ENCODE data around the gene ZCCHC17. TPM values are rescaled to one million over a fixed set of nuclear protein-coding genes. Genes with fewer than 3 reads are reported as not detected.

ZCCHC17 gene
- total RNA-seq, 5 donors from 2014 or later (not counting 1 experiment from before 2014, with no cell fraction given), result 13.5 to 21.5 (median 19.8) TPM

DNA sequence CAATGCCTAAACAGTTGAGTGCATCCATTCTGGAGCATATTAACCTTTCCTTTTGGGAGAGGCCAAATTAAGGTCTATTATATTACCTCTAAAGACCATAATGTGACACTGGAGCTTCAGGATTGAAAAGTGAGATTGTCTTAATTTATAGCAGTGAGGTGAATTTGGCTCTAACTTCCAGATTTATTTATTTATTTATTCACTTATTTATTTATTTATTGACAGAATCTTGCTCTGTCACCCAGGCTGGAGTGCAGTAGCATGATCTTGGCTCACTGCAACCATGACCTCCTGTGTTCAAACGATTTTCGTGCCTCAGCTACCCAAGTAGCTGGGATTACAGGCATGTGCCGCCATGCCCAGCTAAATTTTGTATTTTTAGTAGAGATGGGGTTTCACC, 19.1 kb downstream of the ZCCHC17 start:
- H3K27ac ChIP-seq (ENCODE audit: low read length), result no peak overlapping the region
- H3K4me3 ChIP-seq (ENCODE audit: control insufficient read depth in 1 of 2, extremely low read depth in 1 of 2, low read length in 1 of 2), result no peak overlapping the region
- peaks cover 8 to 72% of the 10 kb centered on the region in 2 donors for H3K36me3 ChIP-seq (ENCODE audit: control insufficient read depth in 2 of 2, extremely low read depth in 1 of 2, insufficient read depth in 1 of 2, low read length in 1 of 2)
- no peaks in the 10 kb centered on the region for H3K27me3 ChIP-seq (replicated peaks in 1 of 2; ENCODE audit: control insufficient read depth in 2 of 2, extremely low read depth in 1 of 2, insufficient read depth in 2 of 2, low read length in 1 of 2)
- Mint-ChIP-seq H3K36me3 (peaks cover 78% of the 10 kb centered on the region), H3K27ac (no peak overlapping the region), H3K4me1 (peaks cover 0 to 2% (median 1%) of the 10 kb centered on the region in 3 donors), H3K27me3 (no peaks in the 10 kb centered on the region), H3K9me3 (no peaks in the 10 kb centered on the region), H3K4me3 (no peak overlapping the region)
- no peaks in the 10 kb centered on the region for H3K9me3 ChIP-seq
- ChIA-PET CTCF (no interaction called here), POLR2A (no interaction called here)
- no peaks in the 10 kb centered on the region for H3K4me1 ChIP-seq (ENCODE audit: control insufficient read depth in 1 of 2, extremely low read depth in 1 of 2, insufficient read depth in 2 of 2, low read length in 2 of 2)
- 89% methylated on average over 3 of the region's 3 CpGs for WGBS (ENCODE audit: insufficient coverage)
- DNase-seq (no peak), ATAC-seq (replicated peaks in 1 of 4) (no peak)

DNA sequence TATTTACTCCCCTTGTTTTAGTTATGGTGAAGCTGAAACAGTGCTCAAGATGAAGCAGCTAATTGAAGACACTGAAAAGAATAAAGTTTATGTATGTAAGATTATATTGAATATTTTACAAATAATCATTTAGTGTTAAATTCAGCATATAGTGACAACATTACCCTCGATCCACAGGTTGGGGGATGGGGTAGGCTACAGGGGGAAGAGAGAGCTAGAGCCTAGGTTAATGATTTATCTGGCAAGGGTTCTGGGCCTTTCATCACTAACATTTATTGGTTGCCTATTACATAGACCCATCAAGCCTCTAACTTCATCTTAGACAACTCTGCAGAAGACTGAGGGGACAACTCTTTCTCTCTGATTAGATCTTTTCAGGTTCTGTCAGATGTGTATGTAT, 21.3 kb downstream of the ZCCHC17 start:
- H3K4me3 Mint-ChIP-seq, result no peak overlapping the region
- H3K27ac ChIP-seq (ENCODE audit: low read length), result no peak overlapping the region
- H3K9me3 ChIP-seq, result no peaks in the 10 kb centered on the region
- H3K4me3 ChIP-seq (ENCODE audit: control insufficient read depth in 1 of 2, extremely low read depth in 1 of 2, low read length in 1 of 2), result no peak overlapping the region
- DNase-seq (no peak), ATAC-seq (replicated peaks in 1 of 4) (no peak)
- ChIA-PET POLR2A (interaction anchor here in 1 of 2 donors (0.6 kb wide), 1 partner anchor 172 kb away, joined by 5 read pairs; no protein-coding TSS in a partner anchor), CTCF (interaction anchor here in 1 of 2 donors (0.6 kb wide), 1 partner anchor 86 kb away, joined by 3 read pairs; no protein-coding TSS in a partner anchor)
- H3K9me3 Mint-ChIP-seq, result no peaks in the 10 kb centered on the region
- H3K27ac Mint-ChIP-seq, result no peak overlapping the region
- peaks cover 0 to 1% (median 0%) of the 10 kb centered on the region in 3 donors for H3K4me1 Mint-ChIP-seq
- peaks cover 78% of the 10 kb centered on the region for H3K36me3 Mint-ChIP-seq
- no CpG with 5 or more reads among the region's 1 CpG for WGBS (ENCODE audit: insufficient coverage)
- H3K36me3 ChIP-seq (ENCODE audit: control insufficient read depth in 2 of 2, extremely low read depth in 1 of 2, insufficient read depth in 1 of 2, low read length in 1 of 2), result peaks cover 8 to 62% of the 10 kb centered on the region in 2 donors
- no peaks in the 10 kb centered on the region for H3K27me3 Mint-ChIP-seq
- no peaks in the 10 kb centered on the region for H3K27me3 ChIP-seq (replicated peaks in 1 of 2; ENCODE audit: control insufficient read depth in 2 of 2, extremely low read depth in 1 of 2, insufficient read depth in 2 of 2, low read length in 1 of 2)
- no peaks in the 10 kb centered on the region for H3K4me1 ChIP-seq (ENCODE audit: control insufficient read depth in 1 of 2, extremely low read depth in 1 of 2, insufficient read depth in 2 of 2, low read length in 2 of 2)

DNA sequence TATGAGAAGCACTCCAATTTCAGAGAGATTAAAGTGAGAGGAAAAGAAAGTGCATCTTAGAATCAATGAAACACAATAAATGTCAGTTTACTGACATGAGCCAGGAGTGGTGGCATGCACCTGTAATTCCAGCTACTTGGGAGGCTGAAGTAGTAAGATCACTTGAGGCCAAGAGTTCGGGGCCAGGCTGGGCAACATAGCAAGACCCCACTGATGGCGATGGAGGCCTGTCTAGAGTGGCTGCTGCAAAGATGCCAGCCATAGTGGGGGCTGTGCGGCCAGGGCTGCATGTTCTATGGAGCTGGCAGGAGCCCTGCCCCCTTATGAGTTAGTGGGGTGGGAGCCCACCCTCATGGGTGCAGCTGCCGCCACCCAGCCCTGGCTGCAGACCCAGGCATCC, 27.3 kb downstream of the ZCCHC17 start:
- POLR2A ChIA-PET, result no interaction called here

DNA sequence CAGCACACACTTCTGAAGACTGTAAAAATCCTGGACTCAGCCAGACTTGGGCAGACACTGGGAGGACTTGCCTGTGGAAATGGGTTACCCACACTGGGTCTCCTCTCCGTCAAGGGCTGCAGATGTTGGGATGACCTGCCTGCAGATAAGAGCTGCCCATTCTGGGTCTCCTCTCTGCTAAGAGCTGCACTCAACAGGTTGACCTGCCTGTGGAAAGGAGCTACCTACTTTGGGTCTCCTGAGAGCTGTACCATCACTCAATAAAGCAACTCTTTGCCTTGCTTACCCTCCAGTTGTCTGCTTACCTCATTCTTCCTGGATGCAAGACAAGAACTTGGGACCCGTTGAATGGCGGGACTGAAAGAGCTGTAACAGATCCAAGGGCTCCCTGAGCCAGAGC, 28.2 kb downstream of the ZCCHC17 start:
- ATAC-seq (replicated peaks in 1 of 4) (no peak), DNase-seq (no peak)
- H3K4me3 ChIP-seq (ENCODE audit: control insufficient read depth in 1 of 2, extremely low read depth in 1 of 2, low read length in 1 of 2), result no peak overlapping the region
- no peak overlapping the region for H3K4me3 Mint-ChIP-seq
- no peaks in the 10 kb centered on the region for H3K27me3 ChIP-seq (replicated peaks in 1 of 2; ENCODE audit: control insufficient read depth in 2 of 2, extremely low read depth in 1 of 2, insufficient read depth in 2 of 2, low read length in 1 of 2)
- ChIA-PET CTCF (no interaction called here), POLR2A (no interaction called here)
- no peak overlapping the region for H3K27ac ChIP-seq (ENCODE audit: low read length)
- no peaks in the 10 kb centered on the region for H3K4me1 Mint-ChIP-seq
- H3K27ac Mint-ChIP-seq, result no peak overlapping the region
- no peaks in the 10 kb centered on the region for H3K9me3 Mint-ChIP-seq
- 100% methylated on average over 3 of the region's 3 CpGs for WGBS (ENCODE audit: insufficient coverage)
- no peaks in the 10 kb centered on the region for H3K4me1 ChIP-seq (ENCODE audit: control insufficient read depth in 1 of 2, extremely low read depth in 1 of 2, insufficient read depth in 2 of 2, low read length in 2 of 2)
- H3K27me3 Mint-ChIP-seq, result no peaks in the 10 kb centered on the region
- H3K9me3 ChIP-seq, result no peaks in the 10 kb centered on the region
- peaks cover 29% of the 10 kb centered on the region for H3K36me3 Mint-ChIP-seq
- peaks cover 0 to 26% of the 10 kb centered on the region in 2 donors for H3K36me3 ChIP-seq (ENCODE audit: control insufficient read depth in 2 of 2, extremely low read depth in 1 of 2, insufficient read depth in 1 of 2, low read length in 1 of 2)

More for the DNA sequence above, 27.3 kb downstream of the ZCCHC17 start:
- Histone ChIP-seq H3K27me3 (replicated peaks in 1 of 2; ENCODE audit: control insufficient read depth in 2 of 2, extremely low read depth in 1 of 2, insufficient read depth in 2 of 2, low read length in 1 of 2) (no peaks in the 10 kb centered on the region), H3K9me3 (no peaks in the 10 kb centered on the region), H3K27ac (ENCODE audit: low read length) (no peak overlapping the region), H3K36me3 (ENCODE audit: control insufficient read depth in 2 of 2, extremely low read depth in 1 of 2, insufficient read depth in 1 of 2, low read length in 1 of 2) (peaks cover 0 to 29% of the 10 kb centered on the region in 2 donors), H3K4me1 (ENCODE audit: control insufficient read depth in 1 of 2, extremely low read depth in 1 of 2, insufficient read depth in 2 of 2, low read length in 2 of 2) (no peaks in the 10 kb centered on the region), H3K4me3 (ENCODE audit: control insufficient read depth in 1 of 2, extremely low read depth in 1 of 2, low read length in 1 of 2) (no peak overlapping the region)
- CTCF ChIA-PET, result no interaction called here
- WGBS (ENCODE audit: insufficient coverage), result 95% methylated on average over 3 of the region's 4 CpGs
- DNase-seq (no peak), ATAC-seq (replicated peaks in 1 of 4) (no peak)
- peaks cover 36% of the 10 kb centered on the region for H3K36me3 Mint-ChIP-seq
- H3K27ac Mint-ChIP-seq, result no peak overlapping the region
- no peaks in the 10 kb centered on the region for H3K27me3 Mint-ChIP-seq
- H3K9me3 Mint-ChIP-seq, result no peaks in the 10 kb centered on the region
- H3K4me3 Mint-ChIP-seq, result no peak overlapping the region
- no peaks in the 10 kb centered on the region for H3K4me1 Mint-ChIP-seq

DNA sequence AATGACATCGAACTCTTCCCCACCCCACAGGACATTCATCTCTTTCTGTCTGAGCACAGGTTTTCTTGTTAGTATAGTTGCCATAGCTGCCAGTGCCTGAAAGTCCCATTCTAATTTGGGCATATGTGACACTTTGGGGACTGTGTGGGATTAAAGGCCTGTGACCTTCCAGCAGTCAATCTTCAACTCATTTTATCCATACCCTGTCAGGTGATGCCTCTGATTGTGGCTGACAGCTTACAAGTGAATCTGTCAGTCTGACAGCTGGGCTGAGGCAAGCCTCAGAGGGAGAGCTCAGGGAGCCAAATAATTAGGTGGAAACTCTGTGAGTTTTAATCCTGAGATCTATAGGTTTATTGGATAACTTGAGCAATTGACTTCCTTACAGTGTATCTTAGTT, 29.6 kb downstream of the ZCCHC17 start:
- Histone ChIP-seq H3K27ac (ENCODE audit: low read length) (no peak overlapping the region), H3K4me3 (ENCODE audit: control insufficient read depth in 1 of 2, extremely low read depth in 1 of 2, low read length in 1 of 2) (no peak overlapping the region), H3K4me1 (ENCODE audit: control insufficient read depth in 1 of 2, extremely low read depth in 1 of 2, insufficient read depth in 2 of 2, low read length in 2 of 2) (no peaks in the 10 kb centered on the region), H3K9me3 (no peaks in the 10 kb centered on the region), H3K27me3 (replicated peaks in 1 of 2; ENCODE audit: control insufficient read depth in 2 of 2, extremely low read depth in 1 of 2, insufficient read depth in 2 of 2, low read length in 1 of 2) (no peaks in the 10 kb centered on the region), H3K36me3 (ENCODE audit: control insufficient read depth in 2 of 2, extremely low read depth in 1 of 2, insufficient read depth in 1 of 2, low read length in 1 of 2) (peaks cover 0 to 18% of the 10 kb centered on the region in 2 donors)
- no peaks in the 10 kb centered on the region for H3K4me1 Mint-ChIP-seq
- no CpG with 5 or more reads among the region's 1 CpG for WGBS (ENCODE audit: insufficient coverage)
- no peak for ATAC-seq (replicated peaks in 1 of 4)
- DNase-seq, result no peak
- ChIA-PET CTCF (interaction anchor here in 1 of 2 donors (0.6 kb wide), 1 partner anchor 519 kb away, joined by 4 read pairs; no protein-coding TSS in a partner anchor), POLR2A (no interaction called here)
- peaks cover 18% of the 10 kb centered on the region for H3K36me3 Mint-ChIP-seq
- no peaks in the 10 kb centered on the region for H3K27me3 Mint-ChIP-seq
- no peak overlapping the region for H3K27ac Mint-ChIP-seq
- H3K4me3 Mint-ChIP-seq, result no peak overlapping the region
- H3K9me3 Mint-ChIP-seq, result no peaks in the 10 kb centered on the region

DNA sequence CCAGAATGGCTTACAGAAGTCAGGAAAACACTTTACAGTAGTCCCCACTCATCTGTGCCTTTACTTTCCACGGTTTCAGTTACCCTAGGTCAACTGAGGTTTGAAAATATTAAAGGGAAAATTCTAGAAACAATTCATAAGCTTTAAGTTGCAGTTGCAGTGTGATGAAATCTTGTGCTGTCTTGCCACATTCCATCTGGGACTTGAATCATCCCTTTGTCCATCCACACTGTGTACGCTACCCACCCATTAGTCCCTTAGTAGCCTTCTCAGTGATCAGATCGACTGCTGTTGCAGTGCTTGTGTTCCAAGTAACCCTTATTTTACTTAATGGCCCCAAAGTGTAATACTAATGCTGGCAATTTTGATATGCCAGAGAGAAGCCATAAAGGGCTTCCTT, 30.5 kb downstream of the ZCCHC17 start:
- Histone ChIP-seq H3K9me3 (no peaks in the 10 kb centered on the region), H3K27ac (ENCODE audit: low read length) (no peak overlapping the region), H3K36me3 (ENCODE audit: control insufficient read depth in 2 of 2, extremely low read depth in 1 of 2, insufficient read depth in 1 of 2, low read length in 1 of 2) (peaks cover 0 to 12% of the 10 kb centered on the region in 2 donors), H3K4me3 (ENCODE audit: control insufficient read depth in 1 of 2, extremely low read depth in 1 of 2, low read length in 1 of 2) (no peak overlapping the region), H3K27me3 (replicated peaks in 1 of 2; ENCODE audit: control insufficient read depth in 2 of 2, extremely low read depth in 1 of 2, insufficient read depth in 2 of 2, low read length in 1 of 2) (no peaks in the 10 kb centered on the region), H3K4me1 (ENCODE audit: control insufficient read depth in 1 of 2, extremely low read depth in 1 of 2, insufficient read depth in 2 of 2, low read length in 2 of 2) (no peaks in the 10 kb centered on the region)
- no peak for ATAC-seq (replicated peaks in 1 of 4)
- WGBS (ENCODE audit: insufficient coverage), result 83% methylated on average over 1 of the region's 3 CpGs
- H3K9me3 Mint-ChIP-seq, result no peaks in the 10 kb centered on the region
- ChIA-PET POLR2A (no interaction called here), CTCF (interaction anchor here (0.5 to 0.6 kb wide), 3 partner anchors 163 to 1073 kb away, joined by 3 to 4 read pairs (median 4); no protein-coding TSS in a partner anchor)
- H3K27ac Mint-ChIP-seq, result no peak overlapping the region
- H3K4me1 Mint-ChIP-seq, result no peaks in the 10 kb centered on the region
- no peak for DNase-seq
- no peaks in the 10 kb centered on the region for H3K27me3 Mint-ChIP-seq
- no peak overlapping the region for H3K4me3 Mint-ChIP-seq
- H3K36me3 Mint-ChIP-seq, result peaks cover 16% of the 10 kb centered on the region

DNA sequence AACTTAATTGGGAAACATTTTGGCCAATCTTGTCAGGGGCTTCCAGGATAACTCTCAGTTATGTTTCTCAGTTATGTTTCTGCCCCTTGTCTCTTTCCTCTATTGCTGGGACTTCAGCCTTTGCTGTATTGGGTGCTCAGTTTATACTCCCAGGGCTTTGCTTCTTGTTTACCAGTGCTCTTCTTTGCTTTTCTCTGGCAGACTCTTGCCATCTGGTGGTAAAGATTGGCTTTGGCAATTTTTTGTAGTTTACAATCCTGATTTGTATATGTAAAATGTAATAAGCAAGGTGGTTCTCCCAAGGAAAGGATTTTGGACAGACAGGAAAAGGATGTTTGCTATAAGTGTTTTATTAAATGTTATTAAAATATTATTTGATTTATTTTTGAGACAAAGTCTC, 38.2 kb downstream of the ZCCHC17 start:
- peak in 2 of 35 experiments; percentile 2 to 35 for DNase-seq
- H3K4me1 Mint-ChIP-seq, result peaks cover 0 to 5% (median 2%) of the 10 kb centered on the region in 3 donors
- H3K4me3 ChIP-seq (ENCODE audit: control insufficient read depth in 1 of 2, extremely low read depth in 1 of 2, low read length in 1 of 2), result no peak overlapping the region
- H3K4me3 Mint-ChIP-seq, result no peak overlapping the region
- H3K4me1 ChIP-seq (ENCODE audit: control insufficient read depth in 1 of 2, extremely low read depth in 1 of 2, insufficient read depth in 2 of 2, low read length in 2 of 2), result no peaks in the 10 kb centered on the region
- ChIA-PET POLR2A (no interaction called here), CTCF (no interaction called here)
- H3K27ac ChIP-seq (ENCODE audit: low read length), result no peak overlapping the region
- H3K9me3 ChIP-seq, result no peaks in the 10 kb centered on the region
- ATAC-seq (replicated peaks in 1 of 4), result no peak
- H3K27ac Mint-ChIP-seq, result no peak overlapping the region
- no peaks in the 10 kb centered on the region for H3K27me3 Mint-ChIP-seq
- H3K27me3 ChIP-seq (replicated peaks in 1 of 2; ENCODE audit: control insufficient read depth in 2 of 2, extremely low read depth in 1 of 2, insufficient read depth in 2 of 2, low read length in 1 of 2), result no peaks in the 10 kb centered on the region
- peaks cover 29% of the 10 kb centered on the region for H3K36me3 Mint-ChIP-seq
- H3K36me3 ChIP-seq (ENCODE audit: control insufficient read depth in 2 of 2, extremely low read depth in 1 of 2, insufficient read depth in 1 of 2, low read length in 1 of 2), result peaks cover 0 to 11% of the 10 kb centered on the region in 2 donors
- no peaks in the 10 kb centered on the region for H3K9me3 Mint-ChIP-seq

All from T-cell (primary cell).